ENCODE results near the gene ARNT2.

ARNT2 gene

DNA sequence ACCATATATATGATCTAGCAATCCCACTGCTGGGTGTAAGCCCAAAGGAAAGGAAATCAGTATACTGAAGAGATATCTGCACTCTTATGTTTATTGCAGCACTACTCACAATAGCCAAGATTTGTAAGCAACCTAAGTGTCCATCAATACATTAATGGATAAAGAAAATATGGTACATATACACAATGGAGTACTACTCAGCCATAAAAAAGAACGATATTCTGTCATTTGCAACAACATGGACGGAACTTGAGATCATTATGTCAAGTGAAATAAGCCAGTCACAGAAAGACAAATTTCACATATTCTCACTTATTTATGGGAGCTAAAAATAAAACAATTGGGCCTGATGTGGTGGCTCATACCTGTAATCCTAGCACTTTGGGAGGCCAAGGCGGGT is 21.9 kb upstream of the ARNT2 start:
- no peaks in the 10 kb centered on the region for H3K36me3 ChIP-seq (ENCODE audit: insufficient read depth)
- no peak overlapping the region for H2AFZ ChIP-seq (ENCODE audit: low read depth)
- H3K27ac ChIP-seq = no peak overlapping the region
- H4K20me1 ChIP-seq (ENCODE audit: insufficient read depth) = no peaks in the 10 kb centered on the region
- H3K79me2 ChIP-seq (ENCODE audit: insufficient read depth, low read depth) = no peaks in the 10 kb centered on the region
- no peak overlapping the region for H3K4me3 ChIP-seq (IDR thresholded peaks at IDR 0.05; ENCODE audit: insufficient read depth, low read depth, low read length)
- no peak overlapping the region for H3K9ac ChIP-seq
- H3K4me2 ChIP-seq = no peak overlapping the region
- no peaks in the 10 kb centered on the region for H3K27me3 ChIP-seq (ENCODE audit: insufficient read depth, low read depth)
- no peaks in the 10 kb centered on the region for H3K4me1 ChIP-seq (ENCODE audit: low read depth, poor library complexity, severe bottlenecking)
- TF ChIP-seq, protein P1, sequence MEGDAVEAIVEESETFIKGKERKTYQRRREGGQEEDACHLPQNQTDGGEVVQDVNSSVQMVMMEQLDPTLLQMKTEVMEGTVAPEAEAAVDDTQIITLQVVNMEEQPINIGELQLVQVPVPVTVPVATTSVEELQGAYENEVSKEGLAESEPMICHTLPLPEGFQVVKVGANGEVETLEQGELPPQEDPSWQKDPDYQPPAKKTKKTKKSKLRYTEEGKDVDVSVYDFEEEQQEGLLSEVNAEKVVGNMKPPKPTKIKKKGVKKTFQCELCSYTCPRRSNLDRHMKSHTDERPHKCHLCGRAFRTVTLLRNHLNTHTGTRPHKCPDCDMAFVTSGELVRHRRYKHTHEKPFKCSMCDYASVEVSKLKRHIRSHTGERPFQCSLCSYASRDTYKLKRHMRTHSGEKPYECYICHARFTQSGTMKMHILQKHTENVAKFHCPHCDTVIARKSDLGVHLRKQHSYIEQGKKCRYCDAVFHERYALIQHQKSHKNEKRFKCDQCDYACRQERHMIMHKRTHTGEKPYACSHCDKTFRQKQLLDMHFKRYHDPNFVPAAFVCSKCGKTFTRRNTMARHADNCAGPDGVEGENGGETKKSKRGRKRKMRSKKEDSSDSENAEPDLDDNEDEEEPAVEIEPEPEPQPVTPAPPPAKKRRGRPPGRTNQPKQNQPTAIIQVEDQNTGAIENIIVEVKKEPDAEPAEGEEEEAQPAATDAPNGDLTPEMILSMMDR (conservative IDR thresholded peaks at IDR 0.05; ENCODE audit: low read depth, low read length) = no peak

- H4K20me1 ChIP-seq (ENCODE audit: insufficient read depth) = no peaks in the 10 kb centered on the region
- no peaks in the 10 kb centered on the region for H3K4me1 ChIP-seq (ENCODE audit: low read depth, poor library complexity, severe bottlenecking)
- no peaks in the 10 kb centered on the region for H3K27me3 ChIP-seq (ENCODE audit: insufficient read depth, low read depth)
- no peak overlapping the region for H3K27ac ChIP-seq
- H2AFZ ChIP-seq (ENCODE audit: low read depth) = no peak overlapping the region
- no peak overlapping the region for H3K4me2 ChIP-seq
- TF ChIP-seq, protein P1 (conservative IDR thresholded peaks at IDR 0.05; ENCODE audit: low read depth, low read length) = no peak
- no peak overlapping the region for H3K4me3 ChIP-seq (IDR thresholded peaks at IDR 0.05; ENCODE audit: insufficient read depth, low read depth, low read length)
- no peak overlapping the region for H3K9ac ChIP-seq
- H3K79me2 ChIP-seq (ENCODE audit: insufficient read depth, low read depth) = no peaks in the 10 kb centered on the region
- no peaks in the 10 kb centered on the region for H3K36me3 ChIP-seq (ENCODE audit: insufficient read depth)
Measured at GRCh38 chr15:80384432-80384831, 19.8 kb upstream of the ARNT2 start.

DNA sequence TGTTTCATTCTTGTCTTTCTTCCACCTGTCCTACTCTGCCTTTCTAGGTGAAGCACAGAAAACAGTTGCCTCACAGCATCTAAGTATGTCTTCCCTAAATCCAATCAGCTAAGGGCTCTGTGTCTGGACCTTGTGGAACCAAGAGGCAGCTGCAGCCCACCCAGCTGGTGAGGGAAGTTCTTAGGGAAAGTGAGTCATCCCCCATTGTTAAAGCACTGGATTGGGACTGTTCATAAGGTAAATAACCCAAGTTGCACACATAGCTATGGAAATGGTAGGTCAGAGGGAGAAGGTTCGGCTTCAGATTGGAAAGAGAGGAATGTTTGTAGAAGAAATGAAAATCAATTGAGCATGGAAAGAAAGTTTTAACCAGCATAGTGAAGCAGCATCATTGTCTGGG is 18.0 kb upstream of the ARNT2 start:
- H3K9ac ChIP-seq = no peak overlapping the region
- H3K79me2 ChIP-seq (ENCODE audit: insufficient read depth, low read depth) = no peaks in the 10 kb centered on the region
- no peaks in the 10 kb centered on the region for H4K20me1 ChIP-seq (ENCODE audit: insufficient read depth)
- H2AFZ ChIP-seq (ENCODE audit: low read depth) = no peak overlapping the region
- H3K4me3 ChIP-seq (IDR thresholded peaks at IDR 0.05; ENCODE audit: insufficient read depth, low read depth, low read length) = no peak overlapping the region
- no peaks in the 10 kb centered on the region for H3K4me1 ChIP-seq (ENCODE audit: low read depth, poor library complexity, severe bottlenecking)
- TF ChIP-seq, protein P1 (conservative IDR thresholded peaks at IDR 0.05; ENCODE audit: low read depth, low read length) = no peak
- H3K4me2 ChIP-seq = no peak overlapping the region
- no peaks in the 10 kb centered on the region for H3K27me3 ChIP-seq (ENCODE audit: insufficient read depth, low read depth)
- H3K36me3 ChIP-seq (ENCODE audit: insufficient read depth) = no peaks in the 10 kb centered on the region
- no peak overlapping the region for H3K27ac ChIP-seq

- no peak overlapping the region for H3K4me2 ChIP-seq
Measured at GRCh38 chr15:80388326-80388725, 15.9 kb upstream of the ARNT2 start.

More at GRCh38 chr15:80388326-80388725, 15.9 kb upstream of the ARNT2 start:
- Histone ChIP-seq H3K4me3 (IDR thresholded peaks at IDR 0.05; ENCODE audit: insufficient read depth, low read depth, low read length) (no peak overlapping the region), H3K4me1 (ENCODE audit: low read depth, poor library complexity, severe bottlenecking) (no peaks in the 10 kb centered on the region), H4K20me1 (ENCODE audit: insufficient read depth) (no peaks in the 10 kb centered on the region), H3K79me2 (ENCODE audit: insufficient read depth, low read depth) (no peaks in the 10 kb centered on the region), H3K27me3 (ENCODE audit: insufficient read depth, low read depth) (no peaks in the 10 kb centered on the region), H3K36me3 (ENCODE audit: insufficient read depth) (no peaks in the 10 kb centered on the region), H3K27ac (no peak overlapping the region), H2AFZ (ENCODE audit: low read depth) (no peak overlapping the region), H3K9ac (no peak overlapping the region)
- TF ChIP-seq, protein P1 (conservative IDR thresholded peaks at IDR 0.05; ENCODE audit: low read depth, low read length) = no peak

Data from KMS-11 (cell line).